Activated CD8-positive, alpha-beta T cell treated with anti-CD3 and anti-CD28 coated beads for 36 hours (primary cell): ENCODE measurements around the gene CLDN10. TPM values are rescaled to one million over a fixed set of nuclear protein-coding genes. Genes with fewer than 3 reads are reported as not detected.

Experiments
- ATAC-seq: fragments of 200-7000 bp; cut with Tn5 transposase; one replicate; pipeline ENCODE4 v1.10.0; 2021; ENCODE audit warnings: mild to moderate bottlenecking, moderate library complexity
- CTCF ChIA-PET: fragments of 350-600 bp; sonication (Branson Sonifier 250); formaldehyde crosslinking; loops from one replicate; lab custom pipeline; 2021; ENCODE audit warnings: antibody characterized with exemption; lab: Charles Lee
- POLR2A ChIA-PET: fragments of 350-600 bp; sonication (Branson Sonifier 250); formaldehyde crosslinking; loops from one replicate; lab custom pipeline; 2021; ENCODE audit warnings: antibody characterized with exemption; lab: Charles Lee
- DNase-seq: peaks from one replicate; pipeline ENCODE4 v3.0.0-alpha.2; 2020
- H3K27ac Mint-ChIP-seq: one replicate; pipeline ENCODE4 v1.8.0; 2021; ENCODE audit warnings: mild to moderate bottlenecking, mixed read lengths
- H3K27me3 Mint-ChIP-seq: one replicate; pipeline ENCODE4 v1.8.0; 2021; ENCODE audit warnings: mixed read lengths
- H3K36me3 Mint-ChIP-seq: one replicate; pipeline ENCODE4 v1.8.0; 2021; ENCODE audit warnings: low read depth, mixed read lengths
- H3K4me1 Mint-ChIP-seq: one replicate; pipeline ENCODE4 v1.8.0; 2021; ENCODE audit warnings: low read depth, mixed read lengths
- H3K4me3 Mint-ChIP-seq: one replicate; pipeline ENCODE4 v1.8.0; 2021; ENCODE audit warnings: mild to moderate bottlenecking, moderate library complexity, mixed read lengths
- H3K9me3 Mint-ChIP-seq: one replicate; pipeline ENCODE4 v1.8.0; 2021; ENCODE audit warnings: mixed read lengths
- CTCF ChIP-seq: fragments of 200-600 bp; IDR thresholded peaks from one replicate; pipeline ENCODE4 v1.8.0; 2022; ENCODE audit warnings: antibody characterized with exemption, mild to moderate bottlenecking
- intact Hi-C: fragments of 100-400 bp; cut with micrococcal nuclease; formaldehyde crosslinking; loops from one replicate; pipeline ENCODE4 v1.10.0; 2022
- total RNA-seq, 2 experiments: library from RNA; stranded (reverse); gene quantifications; one replicate each; pipeline ENCODE4 v1.2.3, GENCODE V29; 2021

Gene CLDN10
- total RNA-seq, 2 experiments from 2014 or later, result not detected

DNA sequence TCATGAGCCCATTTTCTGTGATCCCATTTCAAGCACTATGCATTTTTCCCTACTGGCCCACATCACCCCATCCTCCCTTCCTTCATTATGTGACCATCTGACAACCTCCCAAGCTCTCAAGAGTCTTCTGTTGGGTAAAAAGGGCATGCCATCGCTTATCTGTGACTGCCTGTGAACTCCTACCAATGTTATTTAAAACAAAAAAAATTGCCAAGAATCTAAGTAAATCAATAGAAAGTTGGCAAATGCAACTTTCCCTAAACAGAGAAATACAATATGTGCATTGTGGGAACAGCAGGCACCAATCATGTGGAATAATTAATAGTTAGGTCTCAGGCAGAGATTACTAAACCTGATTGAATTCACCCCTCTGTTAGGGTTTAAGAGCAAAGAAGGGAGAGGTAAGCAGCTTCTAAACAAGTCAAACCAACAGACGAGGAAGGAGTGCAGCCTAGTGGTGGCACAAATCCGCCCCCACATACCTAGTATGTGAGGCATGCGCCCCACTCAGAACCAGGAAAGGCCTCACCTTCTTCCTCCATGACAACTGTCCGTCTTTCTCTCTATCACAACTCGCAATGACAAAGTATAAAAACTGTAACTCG, 62.2 kb downstream of the CLDN10 start:
- intact Hi-C loops, result no loop called here
- H3K9me3 Mint-ChIP-seq, result no peaks in the 10 kb centered on the region

GRCh38 chr13:95615539-95615938, 63.0 kb downstream of the CLDN10 start:
- no peak overlapping the region for H3K27ac Mint-ChIP-seq
- ATAC-seq (no peak), DNase-seq (no peak)
- H3K4me3 Mint-ChIP-seq, result no peak overlapping the region
- intact Hi-C loops, result no loop called here
- no peak for TF ChIP-seq CTCF
- ChIA-PET CTCF (interaction anchor here (0.6 to 3.1 kb wide), 3 partner anchors 8 to 218 kb away, joined by 3 to 15 read pairs (median 3); no protein-coding TSS in a partner anchor), POLR2A (no interaction called here)
- H3K27me3 Mint-ChIP-seq, result peaks cover 5% of the 10 kb centered on the region
- no peaks in the 10 kb centered on the region for H3K4me1 Mint-ChIP-seq
- no peaks in the 10 kb centered on the region for H3K36me3 Mint-ChIP-seq
- no peaks in the 10 kb centered on the region for H3K9me3 Mint-ChIP-seq

More for the DNA sequence above, 62.2 kb downstream of the CLDN10 start:
- H3K36me3 Mint-ChIP-seq, result no peaks in the 10 kb centered on the region
- ChIA-PET CTCF (interaction anchor here (1.4 to 3.1 kb wide), 2 partner anchors 9 to 219 kb away, joined by 3 to 15 read pairs; no protein-coding TSS in a partner anchor), POLR2A (no interaction called here)
- no peak for TF ChIP-seq CTCF
- H3K4me1 Mint-ChIP-seq, result no peaks in the 10 kb centered on the region
- H3K4me3 Mint-ChIP-seq, result no peak overlapping the region
- peaks cover 6% of the 10 kb centered on the region for H3K27me3 Mint-ChIP-seq
- no peak for DNase-seq
- no peak for ATAC-seq
- no peak overlapping the region for H3K27ac Mint-ChIP-seq

GRCh38 chr13:95620030-95620824, 67.7 kb downstream of the CLDN10 start:
- peaks cover 12% of the 10 kb centered on the region for H3K27me3 Mint-ChIP-seq
- H3K36me3 Mint-ChIP-seq, result no peaks in the 10 kb centered on the region
- ChIA-PET CTCF (interaction anchor here (0.6 to 9.0 kb wide), 3 partner anchors 40 to 214 kb away, joined by 3 to 168 read pairs (median 5); no protein-coding TSS in a partner anchor), POLR2A (no interaction called here)
- intact Hi-C loops, result no loop called here
- no peak for DNase-seq
- no peaks in the 10 kb centered on the region for H3K4me1 Mint-ChIP-seq
- H3K4me3 Mint-ChIP-seq, result no peak overlapping the region
- TF ChIP-seq CTCF, result no peak
- H3K9me3 Mint-ChIP-seq, result no peaks in the 10 kb centered on the region
- ATAC-seq, result no peak
- no peak overlapping the region for H3K27ac Mint-ChIP-seq

- Mint-ChIP-seq H3K36me3 (no peaks in the 10 kb centered on the region), H3K4me3 (no peak overlapping the region), H3K27me3 (peaks cover 14% of the 10 kb centered on the region), H3K9me3 (no peaks in the 10 kb centered on the region), H3K27ac (no peak overlapping the region), H3K4me1 (no peaks in the 10 kb centered on the region)
- ChIA-PET POLR2A (no interaction called here), CTCF (interaction anchor here (1.5 to 9.0 kb wide), 3 partner anchors 39 to 213 kb away, joined by 5 to 168 read pairs (median 7); no protein-coding TSS in a partner anchor)
- TF ChIP-seq CTCF, result no peak
- ATAC-seq (no peak), DNase-seq (no peak)
- intact Hi-C loops, result no loop called here
Measured at GRCh38 chr13:95620825-95621498, 68.4 kb downstream of the CLDN10 start.
